OCI-LY3 (cell line): ENCODE results near the gene THOP1.

Experiments used
- CTCF ChIP-seq: fragments of 200-600, 300-600 bp; sonication (generic); IDR thresholded peaks from 2 replicates; pipeline ENCODE4 v1.5.1; 2014; ENCODE audit warnings: antibody characterized with exemption, low read length, low read depth
- EZH2phosphoT487 ChIP-seq: fragments of 200-600 bp; shearing (Covaris generic); IDR thresholded peaks from 2 replicates; pipeline ENCODE4 v1.6.1; 2018; ENCODE audit warnings: antibody characterized with exemption, mixed run types, low read depth

GRCh38 chr19:2850256-2850925 is 65.1 kb downstream of the THOP1 start:
- no peak for TF ChIP-seq CTCF
- TF ChIP-seq EZH2phosphoT487 = no peak
